ENCODE measurements around the gene TEP1.

TEP1 gene

DNA sequence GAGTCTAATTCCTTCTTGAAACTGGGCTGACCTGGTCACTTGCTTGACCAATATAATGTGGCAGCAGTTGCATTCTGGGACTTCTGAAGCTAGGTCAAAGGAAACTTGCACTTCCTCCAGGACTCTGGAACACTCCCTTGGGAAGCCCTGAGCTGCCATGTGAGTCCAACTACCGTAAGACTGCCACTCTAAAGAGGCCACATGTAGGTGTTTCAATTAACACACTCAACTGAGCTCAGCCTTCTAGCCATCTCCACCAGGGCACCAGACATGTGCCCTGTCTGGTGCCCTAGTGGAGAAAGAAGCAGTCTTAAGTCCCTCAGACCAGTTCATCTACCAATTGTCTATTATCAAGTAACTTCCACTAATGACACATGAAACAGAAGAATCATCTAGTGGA lies 6.1 kb upstream of the TEP1 start:
- H3K36me3 Mint-ChIP-seq, result no peaks in the 10 kb centered on the region

DNA sequence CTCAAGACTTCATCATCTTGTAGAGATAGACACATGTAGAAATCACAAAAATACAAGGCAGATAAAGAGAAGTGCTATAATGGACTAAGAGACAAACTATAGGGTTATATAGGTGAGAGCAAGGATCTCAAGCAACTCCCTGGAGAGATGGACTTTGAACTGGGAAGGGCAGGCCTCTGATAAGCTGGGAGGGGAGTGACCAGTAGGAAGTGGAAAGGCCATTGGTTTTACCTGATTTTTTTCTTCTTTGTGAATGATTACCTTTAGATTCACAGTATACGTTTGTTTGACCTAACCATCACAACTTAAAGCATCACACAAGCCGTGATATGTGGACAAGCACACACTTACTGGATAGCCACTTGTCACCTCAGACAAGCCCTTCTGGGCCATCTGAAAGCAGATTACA lies 5.2 kb upstream of the TEP1 start:
- Mint-ChIP-seq H3K9me3 (no peaks in the 10 kb centered on the region), H3K27ac (no peak overlapping the region), H3K27me3 (no peaks in the 10 kb centered on the region), H3K4me1 (peaks cover 16 to 40% of the 10 kb centered on the region in 2 donors), H3K4me3 (no peak overlapping the region), H3K36me3 (no peaks in the 10 kb centered on the region)
- DNase-seq, result no peak
- ATAC-seq (replicated peaks), result no peak

More for the DNA sequence above, 6.1 kb upstream of the TEP1 start:
- H3K27ac Mint-ChIP-seq, result peak overlapping the region; percentile 51
- no peaks in the 10 kb centered on the region for H3K9me3 Mint-ChIP-seq
- H3K4me1 Mint-ChIP-seq, result peaks cover 15 to 32% of the 10 kb centered on the region in 2 donors
- peak; percentile 49 to 64 for ATAC-seq (replicated peaks)
- H3K27me3 Mint-ChIP-seq, result no peaks in the 10 kb centered on the region
- H3K4me3 Mint-ChIP-seq, result no peak overlapping the region
- DNase-seq, result no peak

DNA sequence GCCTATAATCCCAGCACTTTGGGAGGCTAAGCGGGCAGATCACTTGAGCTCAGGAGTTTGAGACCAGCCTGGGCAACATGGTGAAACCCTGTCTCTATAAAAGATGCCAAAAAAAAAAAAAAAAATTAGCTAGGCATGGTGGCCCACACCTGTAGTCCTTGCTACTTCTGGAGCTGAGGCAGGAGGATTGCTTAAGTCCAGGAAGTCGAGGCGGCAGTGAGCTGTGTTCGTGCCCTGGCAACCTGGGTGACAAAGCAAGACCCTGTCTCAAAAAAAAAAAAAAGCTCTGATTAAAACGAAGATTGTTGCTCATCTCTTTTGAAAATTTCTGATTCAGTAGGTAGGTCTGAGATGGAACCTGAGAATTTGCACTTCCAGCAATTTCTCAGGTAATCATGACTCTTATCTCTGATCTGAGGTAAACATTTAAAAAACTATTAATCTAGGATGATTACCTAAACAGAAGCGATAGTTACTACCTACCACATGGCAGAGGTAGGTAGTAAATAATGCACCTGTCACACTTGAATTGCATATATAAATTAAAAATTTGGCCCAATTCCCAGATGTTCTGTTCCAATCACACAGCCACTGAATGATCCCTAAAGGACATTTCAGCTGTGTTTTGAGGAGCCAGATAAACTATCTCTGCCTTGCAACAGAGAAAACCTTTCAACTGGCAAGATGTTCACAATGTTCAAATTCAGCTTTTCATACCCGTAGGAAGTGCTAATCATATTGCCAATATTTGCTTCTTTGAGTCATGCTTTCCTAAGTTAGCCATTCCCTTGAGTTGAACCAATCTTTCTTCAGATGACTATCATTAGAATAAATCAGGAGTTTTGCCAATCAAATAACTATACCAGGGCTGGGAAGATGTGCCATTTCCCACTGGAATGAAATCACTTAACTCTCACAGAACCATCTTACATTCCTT lies 4.2 kb upstream of the TEP1 start:
- DNase-seq (no peak), ATAC-seq (replicated peaks) (no peak)
- no peaks in the 10 kb centered on the region for H3K27me3 Mint-ChIP-seq
- H3K9me3 Mint-ChIP-seq, result no peaks in the 10 kb centered on the region
- H3K4me3 Mint-ChIP-seq, result no peak overlapping the region
- H3K27ac Mint-ChIP-seq, result no peak overlapping the region
- H3K36me3 Mint-ChIP-seq, result no peaks in the 10 kb centered on the region
- peaks cover 16 to 40% of the 10 kb centered on the region in 2 donors for H3K4me1 Mint-ChIP-seq

DNA sequence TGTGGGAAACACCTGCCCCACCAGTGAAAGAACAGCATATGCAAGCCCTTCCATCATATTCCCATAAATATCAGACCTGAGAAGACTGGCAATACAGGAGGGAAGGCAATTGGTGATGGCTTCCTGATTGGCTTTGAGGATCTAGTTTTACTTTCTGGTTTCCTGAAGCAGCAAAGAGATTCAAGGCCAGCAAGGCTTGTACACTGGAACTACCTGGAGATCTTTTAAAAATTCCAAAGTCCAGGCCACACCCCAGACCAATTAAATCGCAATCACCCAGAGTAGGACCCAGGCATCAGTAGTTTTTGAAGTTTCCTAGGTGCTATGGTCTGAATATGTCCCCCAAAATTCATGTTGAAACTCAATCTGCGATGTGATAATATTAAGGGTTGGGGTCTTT lies 2.9 kb upstream of the TEP1 start:
- peaks cover 0 to 2% of the 10 kb centered on the region in 2 donors for H3K36me3 Mint-ChIP-seq
- no peak for DNase-seq
- no peaks in the 10 kb centered on the region for H3K9me3 Mint-ChIP-seq
- no peak overlapping the region for H3K4me3 Mint-ChIP-seq
- peaks cover 21 to 51% of the 10 kb centered on the region in 2 donors for H3K4me1 Mint-ChIP-seq
- no peak for ATAC-seq (replicated peaks)
- H3K27ac Mint-ChIP-seq, result peak overlapping the region; percentile 20
- no peaks in the 10 kb centered on the region for H3K27me3 Mint-ChIP-seq

DNA sequence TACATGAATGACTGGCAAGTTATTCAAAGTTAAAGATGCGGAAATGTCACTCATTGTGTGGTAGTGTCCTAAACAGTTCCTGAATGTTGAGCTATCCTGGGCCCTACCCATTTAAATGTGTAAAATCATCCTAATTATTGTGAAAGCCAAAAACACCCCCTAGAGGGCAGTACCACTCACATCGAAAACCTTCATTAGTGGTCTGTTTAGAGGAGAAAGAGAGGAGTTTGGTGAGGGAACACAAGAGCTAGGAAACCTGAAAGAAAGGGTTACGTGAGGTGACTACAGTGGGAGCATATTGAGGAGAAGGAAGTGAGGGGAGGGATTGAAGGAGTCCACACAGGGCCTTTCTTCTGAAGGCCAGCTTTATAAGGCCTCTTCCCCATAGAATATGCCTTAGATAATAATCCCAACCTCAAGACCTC lies 2.5 kb upstream of the TEP1 start:
- H3K4me3 Mint-ChIP-seq, result peak overlapping the region in 1 of 2 donors; percentile 5
- peaks cover 24 to 55% of the 10 kb centered on the region in 2 donors for H3K4me1 Mint-ChIP-seq

DNA sequence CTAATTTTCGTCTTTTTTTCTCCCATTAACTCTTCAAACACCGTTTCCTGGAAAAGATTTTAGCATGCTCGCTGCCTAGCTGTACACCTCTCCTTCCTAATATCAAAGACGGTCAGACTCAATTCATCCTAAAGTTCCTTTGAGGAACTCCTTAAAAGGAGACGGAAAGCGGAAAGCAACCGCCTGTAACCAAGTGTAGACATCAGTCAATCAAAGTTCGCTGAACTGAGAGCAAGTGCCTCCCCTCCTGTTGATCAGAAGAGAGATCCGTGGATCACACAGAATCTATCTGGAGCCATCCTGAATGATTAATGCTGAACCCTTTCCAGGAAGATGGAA lies 412 bp upstream of the TEP1 start:
- Mint-ChIP-seq H3K27me3 (no peaks in the 10 kb centered on the region), H3K4me1 (peaks cover 28 to 57% of the 10 kb centered on the region in 2 donors), H3K36me3 (peaks cover 6 to 16% of the 10 kb centered on the region in 2 donors), H3K9me3 (no peaks in the 10 kb centered on the region), H3K27ac (peak overlapping the region; percentile 98), H3K4me3 (peak overlapping the region; percentile 96 to 97)
- no peak for DNase-seq
- ATAC-seq (replicated peaks), result peak; percentile 52 to 56

More for the DNA sequence above, 2.5 kb upstream of the TEP1 start:
- peak; percentile 47 to 56 for ATAC-seq (replicated peaks)
- no peaks in the 10 kb centered on the region for H3K9me3 Mint-ChIP-seq
- peak; percentile 34 for DNase-seq
- peak overlapping the region; percentile 20 for H3K27ac Mint-ChIP-seq
- peaks cover 0 to 6% of the 10 kb centered on the region in 2 donors for H3K36me3 Mint-ChIP-seq
- H3K27me3 Mint-ChIP-seq, result no peaks in the 10 kb centered on the region

DNA sequence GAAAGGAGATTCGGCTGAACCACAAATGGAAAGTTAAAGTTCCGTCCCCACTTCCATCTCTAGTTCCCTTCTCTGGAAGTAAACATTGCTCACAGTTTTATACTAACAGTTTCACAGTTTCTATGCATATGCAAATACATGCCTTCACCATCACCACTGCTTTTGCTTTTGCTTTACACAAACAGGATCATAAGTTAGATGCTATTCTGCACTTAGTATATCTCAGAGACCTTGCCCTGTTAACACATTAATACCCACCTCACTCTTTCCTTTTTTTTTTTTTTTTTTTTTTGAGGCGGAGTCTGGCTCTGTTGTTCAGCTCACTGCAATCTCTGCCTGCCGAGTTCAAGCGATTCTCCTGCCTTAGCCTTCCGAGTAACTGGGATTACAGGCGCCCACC lies 890 bp downstream of the TEP1 start:
- peak overlapping the region; percentile 96 to 97 for H3K4me3 Mint-ChIP-seq
- H3K4me1 Mint-ChIP-seq, result peaks cover 32 to 59% of the 10 kb centered on the region in 2 donors
- DNase-seq (no peak), ATAC-seq (replicated peaks) (peak; percentile 39 to 41)
- H3K9me3 Mint-ChIP-seq, result no peaks in the 10 kb centered on the region
- peak overlapping the region; percentile 98 for H3K27ac Mint-ChIP-seq
- no peaks in the 10 kb centered on the region for H3K27me3 Mint-ChIP-seq
- peaks cover 14 to 26% of the 10 kb centered on the region in 2 donors for H3K36me3 Mint-ChIP-seq

DNA sequence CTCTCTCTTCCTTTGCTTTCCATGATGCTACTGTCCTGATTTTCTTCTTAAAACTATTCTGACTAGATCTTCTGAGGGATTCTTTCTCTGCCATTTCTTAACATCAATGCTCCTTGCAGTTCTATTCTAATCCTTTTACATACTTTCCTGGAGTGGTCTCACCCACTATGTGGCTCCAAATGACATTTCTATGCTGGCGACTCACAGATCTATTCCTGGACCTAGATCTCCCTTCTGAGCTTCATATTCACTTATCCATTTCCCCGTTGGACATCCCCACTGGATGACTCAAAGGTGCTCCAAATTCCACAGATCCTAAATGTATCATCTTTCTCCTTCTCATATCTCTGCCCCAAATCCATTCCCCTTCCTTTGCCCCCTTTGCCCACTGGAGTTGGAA lies 4.1 kb downstream of the TEP1 start:
- ATAC-seq (replicated peaks) (no peak), DNase-seq (no peak)
- Mint-ChIP-seq H3K36me3 (peaks cover 38 to 56% of the 10 kb centered on the region in 2 donors), H3K27me3 (no peaks in the 10 kb centered on the region), H3K4me3 (no peak overlapping the region), H3K9me3 (no peaks in the 10 kb centered on the region), H3K27ac (peak overlapping the region; percentile 9), H3K4me1 (peaks cover 40 to 71% of the 10 kb centered on the region in 2 donors)

DNA sequence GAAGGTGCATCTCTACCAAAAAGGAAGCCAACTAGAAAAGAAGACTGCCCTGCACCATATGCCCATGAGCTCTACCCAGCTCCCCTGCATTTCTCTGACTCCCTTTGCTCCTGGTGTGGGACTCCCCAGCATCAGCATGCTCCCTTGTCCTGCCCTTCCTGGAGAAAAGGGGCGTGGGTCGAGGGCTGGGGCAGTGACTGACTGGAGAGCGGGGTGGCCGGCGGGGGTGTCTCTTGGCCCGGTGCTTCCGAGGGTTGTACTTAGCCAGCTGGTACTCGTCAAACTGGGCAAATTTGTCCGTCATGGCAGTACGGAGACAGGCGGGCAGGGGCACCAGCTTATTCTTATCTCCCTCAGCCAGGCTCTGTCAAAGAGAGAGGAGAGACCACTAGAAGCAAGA lies 9.8 kb downstream of the TEP1 start:
- H3K36me3 Mint-ChIP-seq, result peaks cover 51 to 82% of the 10 kb centered on the region in 2 donors
- ATAC-seq (replicated peaks) (no peak), DNase-seq (no peak)
- H3K27me3 Mint-ChIP-seq, result no peaks in the 10 kb centered on the region
- no peak overlapping the region for H3K4me3 Mint-ChIP-seq
- H3K27ac Mint-ChIP-seq, result no peak overlapping the region
- H3K4me1 Mint-ChIP-seq, result peaks cover 38 to 57% of the 10 kb centered on the region in 2 donors
- H3K9me3 Mint-ChIP-seq, result no peaks in the 10 kb centered on the region

DNA sequence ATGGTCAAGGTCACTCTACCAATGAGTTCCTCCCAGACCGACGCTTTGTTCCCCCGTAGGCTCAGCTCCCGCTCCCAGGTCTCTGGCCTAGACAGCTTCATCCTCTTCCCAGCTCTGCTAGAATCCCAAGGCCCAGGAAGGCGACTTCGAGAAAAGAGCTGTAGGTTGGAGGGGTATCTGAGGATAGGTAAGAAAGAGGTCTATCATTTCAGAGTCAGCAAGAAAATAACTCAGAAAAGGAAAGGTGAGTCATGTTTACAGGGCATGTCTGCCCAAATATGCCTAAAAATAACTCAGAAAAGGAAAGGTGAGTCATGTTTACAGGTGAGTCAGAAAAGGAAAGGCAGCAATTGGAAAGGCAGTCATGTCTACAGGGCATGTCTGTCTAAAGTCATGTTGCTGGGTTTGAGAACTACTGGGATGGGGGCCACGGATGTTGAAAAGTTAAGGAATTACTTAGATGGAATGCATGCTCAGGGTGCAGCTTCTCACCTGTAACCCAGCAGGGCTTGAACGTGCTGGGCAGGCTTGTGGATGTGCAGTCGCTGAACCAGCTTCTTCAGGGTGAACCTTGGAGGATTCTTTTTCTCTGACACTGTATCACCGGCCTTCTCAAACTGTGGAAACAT lies 12.2 kb downstream of the TEP1 start:
- peak overlapping the region; percentile 91 for H3K27ac Mint-ChIP-seq
- ATAC-seq (replicated peaks), result peak; percentile 48 to 81
- H3K36me3 Mint-ChIP-seq, result peaks cover 40 to 69% of the 10 kb centered on the region in 2 donors
- no peaks in the 10 kb centered on the region for H3K27me3 Mint-ChIP-seq
- no peak for DNase-seq
- no peaks in the 10 kb centered on the region for H3K9me3 Mint-ChIP-seq
- peaks cover 26 to 42% of the 10 kb centered on the region in 2 donors for H3K4me1 Mint-ChIP-seq
- peak overlapping the region; percentile 8 to 15 for H3K4me3 Mint-ChIP-seq

DNA sequence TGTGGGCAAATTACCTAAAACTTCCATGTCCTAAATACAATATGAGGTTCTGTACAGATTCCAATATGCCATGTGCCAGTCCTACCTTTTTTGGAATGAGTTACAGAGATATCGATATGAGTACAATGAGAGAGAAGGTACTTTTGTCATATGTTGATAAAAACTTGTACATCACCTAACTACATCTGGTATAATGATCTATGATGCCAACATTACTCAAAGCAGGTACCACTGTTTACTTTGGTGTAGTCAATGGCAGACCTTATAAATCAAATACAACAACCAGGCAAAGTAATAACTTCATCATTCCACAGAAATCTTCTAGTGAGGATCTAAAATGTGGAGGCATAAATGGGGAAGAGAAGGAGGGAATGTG lies 12.7 kb downstream of the TEP1 start:
- H3K36me3 Mint-ChIP-seq, result peaks cover 41 to 71% of the 10 kb centered on the region in 2 donors
- H3K4me3 Mint-ChIP-seq, result peak overlapping the region; percentile 8 to 15
- DNase-seq (no peak), ATAC-seq (replicated peaks) (no peak)
- H3K27me3 Mint-ChIP-seq, result no peaks in the 10 kb centered on the region
- peaks cover 28 to 37% of the 10 kb centered on the region in 2 donors for H3K4me1 Mint-ChIP-seq
- H3K27ac Mint-ChIP-seq, result peak overlapping the region; percentile 44
- no peaks in the 10 kb centered on the region for H3K9me3 Mint-ChIP-seq

DNA sequence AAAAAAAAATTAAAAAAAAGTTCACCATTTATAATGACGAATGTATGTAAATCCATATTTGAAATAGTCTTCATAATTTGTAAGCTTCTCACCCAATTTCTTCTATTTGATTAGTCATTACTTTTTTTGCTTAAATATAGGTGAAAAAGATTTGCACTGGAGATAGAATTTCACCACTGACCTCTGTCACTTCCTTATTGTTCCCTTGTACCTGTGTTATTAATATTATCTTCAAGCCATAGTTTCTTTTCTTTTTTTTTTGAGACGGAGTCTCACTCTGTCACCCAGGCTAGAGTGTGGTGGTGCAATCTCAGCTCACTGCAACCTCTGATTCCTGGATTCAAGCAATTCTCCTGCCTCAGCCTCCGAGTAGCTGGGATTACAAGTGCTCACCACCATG lies 15.8 kb downstream of the TEP1 start:
- DNase-seq (no peak), ATAC-seq (replicated peaks) (no peak)
- Mint-ChIP-seq H3K9me3 (no peaks in the 10 kb centered on the region), H3K36me3 (peaks cover 43 to 55% of the 10 kb centered on the region in 2 donors), H3K4me1 (peaks cover 21 to 22% of the 10 kb centered on the region in 2 donors), H3K27ac (no peak overlapping the region), H3K4me3 (no peak overlapping the region), H3K27me3 (no peaks in the 10 kb centered on the region)

DNA sequence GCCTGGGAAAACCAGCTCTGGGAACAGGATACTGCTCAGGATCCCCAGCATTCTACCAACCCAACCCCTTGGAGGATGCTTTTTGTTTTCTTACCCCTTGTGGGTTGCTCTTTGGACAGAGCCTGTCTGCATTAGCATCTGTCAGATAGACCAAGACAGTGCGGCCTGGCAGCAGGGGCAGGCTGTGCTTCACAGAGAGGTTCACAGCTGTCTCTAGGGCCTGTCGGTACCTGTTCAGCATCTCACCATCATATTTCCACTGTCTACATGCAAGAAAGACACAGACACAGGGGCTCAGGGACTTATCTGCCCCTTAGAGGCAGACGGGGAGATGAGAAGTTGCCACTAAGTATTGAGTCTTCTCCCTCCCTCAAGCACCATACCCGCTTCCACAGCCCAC lies 21.8 kb downstream of the TEP1 start:
- DNase-seq, result no peak
- H3K4me3 Mint-ChIP-seq, result no peak overlapping the region
- H3K9me3 Mint-ChIP-seq, result no peaks in the 10 kb centered on the region
- H3K4me1 Mint-ChIP-seq, result peaks cover 9 to 10% of the 10 kb centered on the region in 2 donors
- no peak overlapping the region for H3K27ac Mint-ChIP-seq
- no peaks in the 10 kb centered on the region for H3K27me3 Mint-ChIP-seq
- no peak for ATAC-seq (replicated peaks)
- peaks cover 60 to 65% of the 10 kb centered on the region in 2 donors for H3K36me3 Mint-ChIP-seq

DNA sequence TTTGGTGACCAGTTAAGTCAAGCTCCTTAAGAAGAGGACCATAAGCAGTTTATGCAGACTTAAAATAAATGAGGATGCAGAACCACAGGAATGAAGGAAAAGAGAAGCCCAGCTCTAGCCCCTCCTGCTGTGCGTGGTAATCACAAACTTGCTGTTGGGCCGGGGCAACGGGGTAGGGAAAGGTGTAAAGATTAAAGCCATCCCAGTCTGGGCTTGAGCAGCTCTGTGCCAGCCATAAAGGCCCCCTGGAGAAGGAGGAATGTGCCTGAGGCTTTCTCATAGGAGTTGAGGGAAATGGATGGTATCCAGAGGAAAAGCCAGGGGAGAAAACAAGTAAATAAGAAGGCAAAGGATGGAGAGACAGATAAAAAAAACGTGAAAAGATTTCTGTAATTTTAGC lies 25.1 kb downstream of the TEP1 start:
- ATAC-seq (replicated peaks) (no peak), DNase-seq (no peak)
- Mint-ChIP-seq H3K4me3 (no peak overlapping the region), H3K4me1 (peaks cover 6 to 9% of the 10 kb centered on the region in 2 donors), H3K27ac (no peak overlapping the region), H3K36me3 (peaks cover 63 to 64% of the 10 kb centered on the region in 2 donors), H3K27me3 (no peaks in the 10 kb centered on the region), H3K9me3 (no peaks in the 10 kb centered on the region)
